Trophoblast cell (in vitro differentiated cells and primary cell): ENCODE data around the gene HTT.

Source experiments
- DNase-seq, 2 donors: peaks; one replicate each; pipeline ENCODE4 v3.0.0-alpha.2; 2016
- H2AFZ ChIP-seq: 2 replicates; pipeline ENCODE4 v1.6.1; 2013; ENCODE audit warnings: low read length, moderate library complexity, mild to moderate bottlenecking; ENCODE audit not compliant: insufficient read depth, poor library complexity
- H2AK5ac ChIP-seq: 2 replicates; pipeline ENCODE4 v1.6.1; 2013; ENCODE audit warnings: mild to moderate bottlenecking, low read length
- H2BK120ac ChIP-seq: 2 replicates; pipeline ENCODE4 v1.6.1; 2013; ENCODE audit warnings: low read length, mild to moderate bottlenecking, moderate library complexity; ENCODE audit not compliant: insufficient read depth, poor library complexity
- H2BK12ac ChIP-seq: 2 replicates; pipeline ENCODE4 v1.6.1; 2013; ENCODE audit warnings: mild to moderate bottlenecking, low read length, moderate library complexity
- H2BK5ac ChIP-seq: 2 replicates; pipeline ENCODE4 v1.6.1; 2013; ENCODE audit warnings: low read length, low read depth, moderate library complexity, mild to moderate bottlenecking; ENCODE audit not compliant: poor library complexity
- H3K14ac ChIP-seq: 2 replicates; pipeline ENCODE4 v1.6.1; 2013; ENCODE audit warnings: mild to moderate bottlenecking, low read length
- H3K18ac ChIP-seq: 2 replicates; pipeline ENCODE4 v1.6.1; 2013; ENCODE audit warnings: mild to moderate bottlenecking, low read length
- H3K23ac ChIP-seq: 2 replicates; pipeline ENCODE4 v1.6.1; 2013; ENCODE audit warnings: low read length
- H3K27ac ChIP-seq: 2 replicates; pipeline ENCODE4 v1.5.1; 2013; ENCODE audit warnings: low read depth, mild to moderate bottlenecking, inconsistent platforms, low read length, moderate library complexity
- H3K27me3 ChIP-seq: 2 replicates; pipeline ENCODE4 v1.6.1; 2013; ENCODE audit warnings: inconsistent platforms, mild to moderate bottlenecking, low read length, moderate library complexity; ENCODE audit not compliant: insufficient read depth
- H3K36me3 ChIP-seq, 2 experiments: 1 replicate in 1 of 2; 2 replicates in 1 of 2; pipeline ENCODE4 v1.6.1; 2013; ENCODE audit warnings: low read length in 2 of 2, mild to moderate bottlenecking in 2 of 2, moderate library complexity in 1 of 2; ENCODE audit not compliant: insufficient read depth in 2 of 2, control insufficient read depth in 1 of 2
- H3K4ac ChIP-seq: 2 replicates; pipeline ENCODE4 v1.6.1; 2013; ENCODE audit warnings: low read depth, mild to moderate bottlenecking, low read length, moderate library complexity
- H3K4me1 ChIP-seq, 2 experiments: 1 replicate in 1 of 2; 2 replicates in 1 of 2; pipeline ENCODE4 v1.6.1; 2013; ENCODE audit warnings: low read length in 2 of 2, mild to moderate bottlenecking in 2 of 2, moderate library complexity in 1 of 2; ENCODE audit not compliant: insufficient read depth in 2 of 2, control insufficient read depth in 1 of 2
- H3K4me2 ChIP-seq: 2 replicates; pipeline ENCODE4 v1.6.1; 2013; ENCODE audit warnings: inconsistent platforms, mild to moderate bottlenecking, low read length, moderate library complexity
- H3K4me3 ChIP-seq: 2 replicates; pipeline ENCODE4 v1.5.1; 2013; ENCODE audit warnings: mild to moderate bottlenecking, low read depth, low read length, inconsistent platforms
- H3K79me1 ChIP-seq: one replicate; pipeline ENCODE4 v1.6.1; 2013; ENCODE audit warnings: low read length
- H3K79me2 ChIP-seq: 2 replicates; pipeline ENCODE4 v1.6.1; 2013; ENCODE audit warnings: low read length, mild to moderate bottlenecking; ENCODE audit not compliant: control insufficient read depth, insufficient read depth, poor library complexity
- H3K9ac ChIP-seq: 2 replicates; pipeline ENCODE4 v1.6.1; 2013; ENCODE audit warnings: mild to moderate bottlenecking, low read length
- H3K9me3 ChIP-seq: 2 replicates; pipeline ENCODE4 v1.6.1; 2013; ENCODE audit warnings: low read depth, mild to moderate bottlenecking, control low read depth, inconsistent platforms, low read length; ENCODE audit not compliant: insufficient read depth
- H4K12ac ChIP-seq: 2 replicates; pipeline ENCODE4 v1.6.1; 2013; ENCODE audit warnings: low read depth, mild to moderate bottlenecking, low read length, moderate library complexity
- H4K8ac ChIP-seq: 2 replicates; pipeline ENCODE4 v1.6.1; 2013; ENCODE audit warnings: low read depth, mild to moderate bottlenecking, low read length, moderate library complexity
- H4K91ac ChIP-seq: one replicate; pipeline ENCODE4 v1.6.1; 2013; ENCODE audit warnings: low read depth, mild to moderate bottlenecking, low read length, moderate library complexity
- WGBS: extraction: QIAGEN DNeasy Blood & Tissue Kit; methylation state at CpG from one replicate; pipeline ENCODE4 v1.1.7; 2013; ENCODE audit warnings: missing lambda C conversion rate; ENCODE audit not compliant: insufficient read length, insufficient coverage; ENCODE audit errors: extremely low coverage; 5-methylcytosine and 5-hydroxymethylcytosine counted together

The HTT gene

DNA sequence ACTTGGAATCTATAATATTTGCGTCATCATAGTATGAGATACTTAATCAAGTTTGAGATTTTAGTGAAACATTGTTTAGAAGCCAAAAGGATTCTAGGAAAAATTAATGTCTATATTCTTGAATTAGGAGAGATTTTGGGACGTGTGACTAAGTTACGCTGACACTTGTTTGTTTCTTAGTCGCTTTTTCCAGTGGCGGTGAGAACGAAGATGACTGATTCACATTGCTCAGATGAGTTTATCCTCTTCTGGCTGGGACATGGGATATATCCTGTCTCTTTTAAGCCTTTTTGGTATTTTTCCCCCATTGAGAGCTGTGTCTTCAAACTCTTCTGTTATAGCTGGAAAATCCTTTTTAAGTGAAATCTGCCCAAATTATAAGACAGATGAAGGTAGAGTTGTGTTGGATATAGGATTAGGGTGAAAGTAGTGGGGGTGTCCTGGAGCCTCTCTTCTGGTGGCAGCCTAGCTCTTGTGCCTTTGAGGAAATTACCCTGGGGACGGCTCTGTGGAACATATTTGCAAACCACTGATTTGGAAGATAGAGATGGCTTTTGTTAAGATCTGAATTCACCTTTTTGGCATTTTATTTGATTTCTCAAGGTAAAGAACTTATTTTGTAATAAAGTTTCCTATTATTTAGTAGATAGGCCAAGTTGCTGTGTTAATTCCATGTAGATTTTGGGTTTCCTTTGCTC is 49.7 kb downstream of the HTT start:
- Histone ChIP-seq H3K9ac (no peak overlapping the region), H3K4me3 (no peak overlapping the region), H3K27ac (no peak overlapping the region), H3K14ac (no peak overlapping the region), H3K36me3 (peaks cover 26 to 35% of the 10 kb centered on the region in 2 experiments), H4K8ac (no peak overlapping the region), H3K9me3 (peaks cover 2% of the 10 kb centered on the region), H3K79me2 (no peaks in the 10 kb centered on the region), H3K27me3 (no peaks in the 10 kb centered on the region), H3K4me1 (no peaks in the 10 kb centered on the region), H3K23ac (no peak overlapping the region), H3K4ac (no peak overlapping the region), H2BK12ac (no peak overlapping the region), H3K79me1 (no peaks in the 10 kb centered on the region), H2AFZ (no peak overlapping the region), H3K4me2 (no peak overlapping the region), H2BK120ac (no peak overlapping the region), H2BK5ac (no peak overlapping the region), H2AK5ac (no peak overlapping the region), H4K12ac (no peak overlapping the region), H4K91ac (no peak overlapping the region), H3K18ac (no peak overlapping the region)
- peak in 1 of 2 donors; percentile 73 for DNase-seq
- WGBS, result no CpG with 5 or more reads among the region's 7 CpGs

DNA sequence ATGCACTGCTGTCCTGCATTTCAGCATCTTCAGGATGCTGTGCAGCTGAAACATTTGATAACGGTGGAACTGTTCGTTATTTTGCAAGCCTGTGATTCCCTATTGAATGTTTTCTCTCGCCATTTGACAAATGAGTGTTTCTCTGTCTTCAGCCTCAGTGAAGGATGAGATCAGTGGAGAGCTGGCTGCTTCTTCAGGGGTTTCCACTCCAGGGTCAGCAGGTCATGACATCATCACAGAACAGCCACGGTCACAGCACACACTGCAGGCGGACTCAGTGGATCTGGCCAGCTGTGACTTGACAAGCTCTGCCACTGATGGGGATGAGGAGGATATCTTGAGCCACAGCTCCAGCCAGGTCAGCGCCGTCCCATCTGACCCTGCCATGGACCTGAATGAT is 52.6 kb downstream of the HTT start:
- Histone ChIP-seq H3K9ac (no peak overlapping the region), H2BK12ac (no peak overlapping the region), H3K4me2 (no peak overlapping the region), H3K79me1 (no peaks in the 10 kb centered on the region), H4K12ac (no peak overlapping the region), H2AK5ac (no peak overlapping the region), H3K9me3 (no peaks in the 10 kb centered on the region), H2AFZ (no peak overlapping the region), H4K91ac (no peak overlapping the region), H3K36me3 (peaks cover 30 to 42% of the 10 kb centered on the region in 2 experiments), H3K23ac (no peak overlapping the region), H3K4me1 (no peaks in the 10 kb centered on the region), H3K14ac (no peak overlapping the region), H3K79me2 (no peaks in the 10 kb centered on the region), H3K27ac (no peak overlapping the region), H2BK5ac (no peak overlapping the region), H3K27me3 (no peaks in the 10 kb centered on the region), H4K8ac (no peak overlapping the region), H2BK120ac (no peak overlapping the region), H3K4ac (no peak overlapping the region), H3K4me3 (peak overlapping the region; percentile 6), H3K18ac (no peak overlapping the region)
- no CpG with 5 or more reads among the region's 7 CpGs for WGBS
- DNase-seq, result no peak

DNA sequence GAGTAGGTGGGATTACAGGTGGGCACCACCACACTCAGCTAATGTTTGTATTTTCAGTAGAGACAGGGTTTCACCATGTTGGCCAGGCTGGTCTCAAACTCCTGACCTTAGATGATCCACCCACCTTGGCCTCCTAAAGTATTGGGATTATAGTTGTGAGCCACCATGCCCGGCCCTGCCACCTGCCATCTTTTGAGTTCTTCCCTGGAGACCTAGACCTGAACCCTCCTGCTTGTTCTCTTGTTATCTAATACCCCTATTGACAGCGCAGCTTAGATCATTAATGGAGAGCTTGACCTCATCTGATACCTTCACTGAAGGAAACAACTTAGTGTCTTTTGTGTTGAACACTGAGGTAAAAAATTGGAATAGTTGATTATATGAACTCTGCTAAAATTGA is 53.6 kb downstream of the HTT start:
- Histone ChIP-seq H3K27ac (no peak overlapping the region), H3K18ac (no peak overlapping the region), H2BK120ac (no peak overlapping the region), H3K4me3 (no peak overlapping the region), H4K8ac (no peak overlapping the region), H2BK12ac (no peak overlapping the region), H3K79me2 (no peaks in the 10 kb centered on the region), H4K91ac (no peak overlapping the region), H4K12ac (no peak overlapping the region), H3K4me1 (no peaks in the 10 kb centered on the region), H3K14ac (no peak overlapping the region), H3K27me3 (no peaks in the 10 kb centered on the region), H2BK5ac (no peak overlapping the region), H3K9me3 (no peaks in the 10 kb centered on the region), H3K4ac (no peak overlapping the region), H3K4me2 (no peak overlapping the region), H3K9ac (no peak overlapping the region), H3K79me1 (no peaks in the 10 kb centered on the region), H3K36me3 (peaks cover 31 to 44% of the 10 kb centered on the region in 2 experiments), H2AFZ (no peak overlapping the region), H2AK5ac (no peak overlapping the region), H3K23ac (no peak overlapping the region)
- no peak for DNase-seq
- WGBS, result no CpG with 5 or more reads among the region's 2 CpGs

DNA sequence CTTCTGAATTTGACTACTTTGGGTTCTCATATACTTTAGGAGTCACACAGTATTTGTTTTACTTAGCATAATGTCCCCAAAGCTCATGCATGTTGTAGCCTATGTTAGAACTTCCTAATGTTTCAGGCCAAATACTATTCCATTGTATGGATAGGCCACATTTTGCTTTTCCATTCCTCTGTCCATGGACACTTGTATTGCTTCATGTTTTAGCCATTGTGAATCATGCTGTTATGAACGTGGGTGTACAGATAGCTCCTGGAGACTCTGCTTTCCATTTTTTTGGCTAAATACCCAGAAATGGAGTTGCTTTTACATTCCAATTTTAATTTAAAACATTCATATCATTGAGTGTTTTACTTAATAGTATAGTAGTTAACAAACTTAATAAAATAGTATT is 54.5 kb downstream of the HTT start:
- Histone ChIP-seq H3K79me1 (no peaks in the 10 kb centered on the region), H2BK120ac (no peak overlapping the region), H3K4me1 (no peaks in the 10 kb centered on the region), H3K79me2 (no peaks in the 10 kb centered on the region), H3K23ac (no peak overlapping the region), H3K4me3 (no peak overlapping the region), H3K27ac (no peak overlapping the region), H3K4me2 (no peak overlapping the region), H2BK5ac (no peak overlapping the region), H3K9me3 (no peaks in the 10 kb centered on the region), H2BK12ac (no peak overlapping the region), H2AFZ (no peak overlapping the region), H3K27me3 (no peaks in the 10 kb centered on the region), H3K9ac (no peak overlapping the region), H3K18ac (no peak overlapping the region), H4K8ac (no peak overlapping the region), H4K12ac (no peak overlapping the region), H3K36me3 (peaks cover 33 to 48% of the 10 kb centered on the region in 2 experiments), H4K91ac (no peak overlapping the region), H3K4ac (no peak overlapping the region), H2AK5ac (no peak overlapping the region), H3K14ac (no peak overlapping the region)
- WGBS, result no CpG with 5 or more reads among the region's 1 CpG
- no peak for DNase-seq
